Neuronal stem cell (in vitro differentiated cells): ENCODE measurements around the gene CROCC2.

Source experiments
- DNase-seq: peaks from one replicate; pipeline ENCODE4 v3.0.0-alpha.2; 2013; ENCODE audit warnings: low spot score
- H2AFZ ChIP-seq: one replicate; pipeline ENCODE4 v1.6.1; 2013; ENCODE audit warnings: mild to moderate bottlenecking, low read length, inconsistent platforms
- H2AK5ac ChIP-seq: 2 replicates; pipeline ENCODE4 v1.6.1; 2013; ENCODE audit warnings: low read depth, mild to moderate bottlenecking, inconsistent platforms, low read length, moderate library complexity, mixed read lengths
- H2BK120ac ChIP-seq: 2 replicates; pipeline ENCODE4 v1.6.1; 2013; ENCODE audit warnings: low read depth, mild to moderate bottlenecking, inconsistent platforms, low read length, moderate library complexity, mixed read lengths
- H2BK12ac ChIP-seq: one replicate; pipeline ENCODE4 v1.6.1; 2013; ENCODE audit warnings: low read length, inconsistent platforms
- H2BK15ac ChIP-seq: 2 replicates; pipeline ENCODE4 v1.6.1; 2013; ENCODE audit warnings: mild to moderate bottlenecking, low read length, inconsistent platforms, mixed read lengths
- H2BK5ac ChIP-seq: one replicate; pipeline ENCODE4 v1.6.1; 2013; ENCODE audit warnings: inconsistent platforms, mild to moderate bottlenecking, low read length, moderate library complexity
- H3K14ac ChIP-seq: one replicate; pipeline ENCODE4 v1.6.1; 2013; ENCODE audit warnings: low read length, inconsistent platforms
- H3K18ac ChIP-seq: 2 replicates; pipeline ENCODE4 v1.6.1; 2013; ENCODE audit warnings: low read length, inconsistent platforms
- H3K23ac ChIP-seq: 2 replicates; pipeline ENCODE4 v1.6.1; 2013; ENCODE audit warnings: low read depth, mild to moderate bottlenecking, mixed read lengths, low read length, inconsistent platforms; ENCODE audit not compliant: poor library complexity
- H3K27ac ChIP-seq: replicated peaks from 3 replicates; pipeline ENCODE4 v1.5.1; 2013; ENCODE audit warnings: low read length, inconsistent platforms
- H3K27me3 ChIP-seq, 3 experiments: 2 replicates each; pipeline ENCODE4 v1.6.1; 2013; ENCODE audit warnings: low read length in 3 of 3, mild to moderate bottlenecking in 2 of 3, inconsistent platforms in 1 of 3, low read depth in 1 of 3, mixed read lengths in 1 of 3, moderate library complexity in 1 of 3; ENCODE audit not compliant: control insufficient read depth in 3 of 3, insufficient read depth in 3 of 3
- H3K36me3 ChIP-seq, 2 donors: replicated peaks in 1 of 2; 2 replicates each; pipeline ENCODE4 v1.6.1; 2013; ENCODE audit warnings: low read length in 2 of 2; ENCODE audit not compliant: control insufficient read depth in 2 of 2, insufficient read depth in 2 of 2
- H3K4ac ChIP-seq: 2 replicates; pipeline ENCODE4 v1.6.1; 2013; ENCODE audit warnings: inconsistent platforms, mild to moderate bottlenecking, low read length, moderate library complexity
- H3K4me1 ChIP-seq, 2 donors: 1 replicate in 1 of 2; 2 replicates in 1 of 2; pipeline ENCODE4 v1.6.1; 2013; ENCODE audit warnings: low read length in 2 of 2, low read depth in 1 of 2; ENCODE audit not compliant: control insufficient read depth in 2 of 2, insufficient read depth in 1 of 2
- H3K4me2 ChIP-seq: one replicate; pipeline ENCODE4 v1.6.1; 2013; ENCODE audit warnings: mild to moderate bottlenecking, low read length, inconsistent platforms; ENCODE audit not compliant: insufficient read depth, poor library complexity, severe bottlenecking
- H3K4me3 ChIP-seq, 2 donors: 2 replicates each; pipeline ENCODE4 v1.5.1; 2013; ENCODE audit warnings: low read length in 2 of 2, mild to moderate bottlenecking in 2 of 2, inconsistent platforms in 1 of 2, moderate library complexity in 1 of 2
- H3K79me1 ChIP-seq: one replicate; pipeline ENCODE4 v1.6.1; 2013; ENCODE audit warnings: low read depth, mild to moderate bottlenecking, inconsistent platforms, low read length, moderate library complexity
- H3K9ac ChIP-seq: one replicate; pipeline ENCODE4 v1.6.1; 2013; ENCODE audit warnings: mild to moderate bottlenecking, low read depth, low read length, inconsistent platforms; ENCODE audit not compliant: poor library complexity
- H3K9me3 ChIP-seq, 2 donors: replicated peaks in 1 of 2; 2 replicates each; pipeline versions ENCODE3 to v1.6.1; 2013; ENCODE audit warnings: low read length in 2 of 2, mild to moderate bottlenecking in 2 of 2, inconsistent platforms in 1 of 2, low read depth in 1 of 2, mixed read lengths in 1 of 2, moderate library complexity in 1 of 2; ENCODE audit not compliant: control insufficient read depth in 2 of 2, insufficient read depth in 1 of 2
- H4K8ac ChIP-seq: one replicate; pipeline ENCODE4 v1.6.1; 2013; ENCODE audit warnings: low read depth, mild to moderate bottlenecking, inconsistent platforms, low read length, moderate library complexity
- H4K91ac ChIP-seq: one replicate; pipeline ENCODE4 v1.6.1; 2013; ENCODE audit warnings: low read length, low read depth, mild to moderate bottlenecking, inconsistent platforms; ENCODE audit not compliant: poor library complexity
- WGBS, 2 donors: extraction: QIAGEN DNeasy Blood & Tissue Kit; methylation state at CpG; one replicate each; pipeline ENCODE4 v1.1.7; 2013; ENCODE audit warnings: missing lambda C conversion rate in 2 of 2, mixed read lengths in 1 of 2; ENCODE audit not compliant: insufficient read length in 2 of 2, insufficient replicate concordance in 1 of 2; ENCODE audit errors: extremely low coverage in 2 of 2; 5-methylcytosine and 5-hydroxymethylcytosine counted together

Gene CROCC2

DNA sequence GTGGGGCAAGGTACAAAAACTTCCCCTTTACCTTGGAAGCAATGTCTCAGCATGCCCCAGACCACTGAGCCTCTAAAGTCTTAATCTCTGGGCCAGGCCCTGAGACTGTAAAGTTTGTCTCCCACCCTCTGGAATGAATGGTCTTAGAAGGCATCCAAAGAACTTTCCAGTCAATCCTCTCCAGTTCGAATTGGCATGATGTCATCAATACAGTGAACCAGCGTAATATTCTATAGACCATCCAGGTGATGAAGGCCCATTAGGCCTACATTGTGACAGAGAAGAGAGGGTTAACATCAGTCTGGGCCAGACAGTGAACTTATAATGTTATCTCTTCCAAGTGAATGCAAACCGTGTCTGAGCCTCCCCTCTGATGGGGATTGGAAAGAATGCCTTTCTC is 21.4 kb upstream of the CROCC2 start:
- H3K4ac ChIP-seq = no peak overlapping the region
- no peak overlapping the region for H2BK5ac ChIP-seq
- H2AFZ ChIP-seq = no peak overlapping the region
- H2BK120ac ChIP-seq = no peak overlapping the region
- H3K4me1 ChIP-seq = no peaks in the 10 kb centered on the region
- H3K9ac ChIP-seq = no peak overlapping the region
- WGBS, 2 donors = no CpG with 5 or more reads among the region's 3 CpGs
- H3K36me3 ChIP-seq = no peaks in the 10 kb centered on the region
- no peak overlapping the region for H3K14ac ChIP-seq
- H2BK15ac ChIP-seq = no peak overlapping the region
- H3K79me1 ChIP-seq = no peaks in the 10 kb centered on the region
- H4K8ac ChIP-seq = no peak overlapping the region
- no peak overlapping the region for H3K18ac ChIP-seq
- no peak overlapping the region for H2BK12ac ChIP-seq
- no peak overlapping the region for H2AK5ac ChIP-seq
- no peak overlapping the region for H3K23ac ChIP-seq
- H3K27ac ChIP-seq = no peak overlapping the region
- H3K4me2 ChIP-seq = no peak overlapping the region
- H3K9me3 ChIP-seq = no peaks in the 10 kb centered on the region
- peaks cover 0 to 13% (median 0%) of the 10 kb centered on the region in 3 experiments for H3K27me3 ChIP-seq
- H4K91ac ChIP-seq = no peak overlapping the region
- no peak overlapping the region for H3K4me3 ChIP-seq
- no peak for DNase-seq

- WGBS, 2 donors = no CpG with 5 or more reads among the region's 1 CpG
- no peak overlapping the region for H3K4me2 ChIP-seq
- DNase-seq = no peak
Measured at GRCh38 chr2:240885566-240885965, 20.6 kb upstream of the CROCC2 start.

DNA sequence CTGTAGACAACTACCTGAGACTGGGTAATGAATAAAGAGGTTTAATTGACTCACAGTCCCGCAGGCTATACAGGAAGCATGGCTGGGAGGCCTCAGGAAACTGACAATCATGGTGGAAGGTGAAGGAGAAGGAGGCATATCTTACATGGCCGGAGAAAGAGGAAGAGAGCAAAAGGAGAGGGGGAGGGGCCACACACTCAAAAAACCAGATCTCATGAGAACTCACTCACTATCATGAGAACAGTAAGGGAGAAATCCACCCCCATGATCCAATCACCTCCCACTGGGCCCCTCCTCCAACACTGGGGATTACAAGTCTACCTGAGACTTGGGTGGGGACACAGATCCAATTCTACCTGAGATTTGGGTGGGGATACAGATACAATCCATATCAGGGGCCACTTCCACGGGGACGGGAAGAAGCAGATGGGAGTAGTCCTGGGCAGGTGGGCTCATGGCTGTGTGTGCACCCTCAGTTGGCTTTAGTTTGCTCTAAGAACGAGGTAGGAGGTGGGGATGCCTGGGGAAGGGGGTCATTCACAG is 20.0 kb upstream of the CROCC2 start:
- Histone ChIP-seq H3K23ac (no peak overlapping the region), H3K9me3 (no peaks in the 10 kb centered on the region), H2BK120ac (no peak overlapping the region), H2BK15ac (no peak overlapping the region), H3K79me1 (no peaks in the 10 kb centered on the region), H2AK5ac (no peak overlapping the region), H4K91ac (no peak overlapping the region), H3K27me3 (peaks cover 0 to 13% (median 0%) of the 10 kb centered on the region in 3 experiments), H3K36me3 (no peaks in the 10 kb centered on the region), H2BK12ac (no peak overlapping the region), H3K14ac (no peak overlapping the region), H3K4me1 (no peaks in the 10 kb centered on the region), H3K4me2 (no peak overlapping the region), H2AFZ (no peak overlapping the region), H3K4me3 (no peak overlapping the region), H3K27ac (no peak overlapping the region), H2BK5ac (no peak overlapping the region), H3K9ac (no peak overlapping the region), H4K8ac (no peak overlapping the region), H3K18ac (no peak overlapping the region), H3K4ac (no peak overlapping the region)
- WGBS, 2 donors = no CpG with 5 or more reads among the region's 5 CpGs
- no peak for DNase-seq

More at GRCh38 chr2:240885566-240885965, 20.6 kb upstream of the CROCC2 start:
- Histone ChIP-seq H4K8ac (no peak overlapping the region), H2BK5ac (no peak overlapping the region), H2BK12ac (no peak overlapping the region), H3K9ac (no peak overlapping the region), H3K27me3 (peaks cover 0 to 13% (median 0%) of the 10 kb centered on the region in 3 experiments), H2AK5ac (no peak overlapping the region), H3K9me3 (no peaks in the 10 kb centered on the region), H3K14ac (no peak overlapping the region), H3K4ac (no peak overlapping the region), H4K91ac (no peak overlapping the region), H3K36me3 (no peaks in the 10 kb centered on the region), H2BK15ac (no peak overlapping the region), H3K4me3 (no peak overlapping the region), H3K4me1 (no peaks in the 10 kb centered on the region), H2BK120ac (no peak overlapping the region), H3K18ac (no peak overlapping the region), H3K23ac (no peak overlapping the region), H3K79me1 (no peaks in the 10 kb centered on the region), H3K27ac (no peak overlapping the region), H2AFZ (no peak overlapping the region)

DNA sequence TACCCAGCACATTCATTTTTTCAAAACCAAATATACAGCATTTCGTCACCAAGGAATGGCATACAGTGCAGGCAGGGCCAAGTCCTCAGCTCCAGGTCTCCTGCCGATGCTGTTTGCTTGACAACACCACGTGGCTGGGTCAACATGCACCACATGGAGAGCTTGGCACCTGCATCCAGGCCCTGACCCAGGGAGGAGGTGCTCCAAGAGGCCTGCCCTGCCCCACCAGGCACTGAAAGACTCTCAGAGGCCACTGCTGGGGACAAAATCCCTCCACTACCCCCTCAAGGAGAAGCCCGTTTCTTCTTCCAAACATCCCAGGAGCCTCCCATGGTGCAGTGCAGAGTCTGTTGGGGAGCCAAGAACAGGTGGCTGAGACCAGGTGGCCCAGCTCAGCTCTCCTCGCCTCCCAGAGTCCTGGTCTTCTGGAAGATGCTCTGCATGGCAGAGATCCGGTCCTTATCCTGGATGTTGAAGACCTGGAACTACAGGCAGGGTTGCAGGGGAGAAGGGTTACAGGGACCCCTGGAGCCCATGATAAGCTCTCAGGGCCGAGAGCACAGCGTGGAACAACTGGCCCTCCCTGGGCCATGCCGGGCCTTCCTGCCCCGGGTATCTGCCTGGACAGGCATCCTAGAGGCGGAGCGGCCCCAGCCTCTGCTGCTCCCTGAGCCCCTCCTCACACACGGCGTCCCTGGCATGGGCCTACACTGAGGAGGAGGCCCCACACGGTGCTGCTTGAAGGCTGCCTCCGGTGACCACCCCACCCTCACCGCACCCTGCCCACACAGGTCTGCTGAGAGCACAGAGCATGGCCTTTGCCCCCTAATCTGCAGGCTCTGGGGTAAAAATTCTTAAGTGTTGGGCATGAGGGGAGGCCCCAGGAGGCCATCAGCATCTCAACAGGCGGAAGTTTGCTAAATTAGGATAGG is 19.2 kb upstream of the CROCC2 start:
- no peak overlapping the region for H2BK15ac ChIP-seq
- no peak overlapping the region for H2BK12ac ChIP-seq
- H3K23ac ChIP-seq = peak overlapping the region; percentile 10
- no peaks in the 10 kb centered on the region for H3K9me3 ChIP-seq
- H3K4me1 ChIP-seq = no peaks in the 10 kb centered on the region
- no peaks in the 10 kb centered on the region for H3K79me1 ChIP-seq
- peaks cover 0 to 21% (median 0%) of the 10 kb centered on the region in 3 experiments for H3K27me3 ChIP-seq
- no peak for DNase-seq
- H4K8ac ChIP-seq = no peak overlapping the region
- no peak overlapping the region for H3K4ac ChIP-seq
- H3K18ac ChIP-seq = no peak overlapping the region
- H3K4me2 ChIP-seq = no peak overlapping the region
- no peak overlapping the region for H4K91ac ChIP-seq
- no peak overlapping the region for H2BK5ac ChIP-seq
- H3K4me3 ChIP-seq = no peak overlapping the region
- H2AFZ ChIP-seq = no peak overlapping the region
- H3K14ac ChIP-seq = peak overlapping the region; percentile 67
- H2AK5ac ChIP-seq = no peak overlapping the region
- no peak overlapping the region for H3K27ac ChIP-seq
- WGBS, 2 donors = no CpG with 5 or more reads among the region's 18 CpGs
- H3K9ac ChIP-seq = no peak overlapping the region
- no peak overlapping the region for H2BK120ac ChIP-seq
- H3K36me3 ChIP-seq = no peaks in the 10 kb centered on the region
